Smooth muscle cell (in vitro differentiated cells): ENCODE measurements around the gene SPON1. TPM values are rescaled to one million over a fixed set of nuclear protein-coding genes. Genes with fewer than 3 reads are reported as not detected.
"Not testable (repeated sequence)": the region's sequence is repeated elsewhere in the genome, so short reads cannot be mapped to it uniquely, and the experiment has no call there.

ENCODE experiments used
- DNase-seq: peaks from one replicate; lab custom pipeline; 2025; ENCODE audit not compliant: unreplicated experiment; lab: John Stamatoyannopoulos, UW
- H2AFZ ChIP-seq: fragments of 200-600 bp; sonication (generic); 2 replicates; pipeline ENCODE4 v1.6.0; 2016; ENCODE audit warnings: antibody characterized with exemption, low read depth, mild to moderate bottlenecking
- H3F3A ChIP-seq: fragments of 200-600 bp; sonication (generic); 2 replicates; pipeline ENCODE4 v1.6.0; 2017; ENCODE audit warnings: antibody characterized with exemption, low read depth
- H3K27ac ChIP-seq: fragments of 200-600 bp; sonication (generic); 2 replicates; pipeline ENCODE4 v1.5.1; 2016; ENCODE audit warnings: low read depth, mild to moderate bottlenecking
- H3K27me3 ChIP-seq: fragments of 200-600 bp; sonication (generic); 2 replicates; pipeline ENCODE4 v1.6.1; 2016; ENCODE audit warnings: low read depth, mild to moderate bottlenecking
- H3K36me3 ChIP-seq: fragments of 200-600 bp; sonication (generic); 2 replicates; pipeline ENCODE4 v1.5.1; 2016; ENCODE audit warnings: low read depth
- H3K4me1 ChIP-seq: fragments of 200-600 bp; sonication (generic); 2 replicates; pipeline ENCODE4 v1.5.1; 2016; ENCODE audit warnings: low read depth
- H3K4me2 ChIP-seq: fragments of 200-600 bp; sonication (generic); 2 replicates; pipeline ENCODE4 v1.6.0; 2016; ENCODE audit warnings: mild to moderate bottlenecking
- H3K4me3 ChIP-seq: fragments of 200-600 bp; sonication (generic); 2 replicates; pipeline ENCODE4 v1.5.1; 2016; ENCODE audit warnings: mild to moderate bottlenecking
- H3K79me2 ChIP-seq: fragments of 200-600 bp; sonication (generic); 2 replicates; pipeline ENCODE4 v1.6.0; 2016; ENCODE audit warnings: low read depth, mild to moderate bottlenecking
- H3K9ac ChIP-seq: fragments of 200-600 bp; sonication (generic); 2 replicates; pipeline ENCODE4 v1.6.0; 2016; ENCODE audit warnings: low read depth
- H3K9me3 ChIP-seq: fragments of 200-600 bp; sonication (generic); replicated peaks from 2 replicates; pipeline ENCODE4 v1.5.1; 2016; ENCODE audit warnings: low read depth
- H4K20me1 ChIP-seq: fragments of 200-600 bp; sonication (generic); 2 replicates; pipeline ENCODE4 v1.6.0; 2016; ENCODE audit warnings: low read depth
- CTCF ChIP-seq: fragments of 200-600 bp; sonication (generic); IDR thresholded peaks from 2 replicates; pipeline ENCODE4 v1.5.1; 2017; ENCODE audit warnings: borderline replicate concordance, mild to moderate bottlenecking, antibody characterized with exemption; ENCODE audit not compliant: insufficient read depth, poor library complexity, severe bottlenecking
- WGBS: methylation state at CpG from one replicate; pipeline ENCODE4 v1.1.7; 2016; ENCODE audit warnings: low lambda C conversion rate; 5-methylcytosine and 5-hydroxymethylcytosine counted together
- polyA plus RNA-seq: library from polyadenylated mRNA; unstranded; fragments of >200 nt; fragmentation: Nextera tagmentation; extraction: Ambion mirVana; gene quantifications from 2 replicates; pipeline ENCODE4 v1.2.1, GENCODE V29; 2016
- total RNA-seq: library from RNA; depleted of rRNA; stranded (reverse); fragments of >200 nt; gene quantifications from 2 replicates; pipeline ENCODE4 v1.2.3, GENCODE V29; 2014

SPON1 gene
- total and polyA plus RNA-seq, 2 experiments from 2014 or later, result 38.0 to 40.6 TPM

GRCh38 chr11:13983081-13983751 lies 20.7 kb downstream of the SPON1 start:
- no peaks in the 10 kb centered on the region for H3K27me3 ChIP-seq
- peak overlapping the region; percentile 94 for H3K27ac ChIP-seq
- H3K36me3 ChIP-seq, result no peaks in the 10 kb centered on the region
- no peaks in the 10 kb centered on the region for H3K9me3 ChIP-seq
- peak overlapping the region; percentile 78 for H3K4me2 ChIP-seq
- H3K4me1 ChIP-seq, result peaks cover 6% of the 10 kb centered on the region
- no peak for TF ChIP-seq CTCF
- peaks cover 16% of the 10 kb centered on the region for H3K79me2 ChIP-seq
- H3F3A ChIP-seq, result peaks cover 30% of the 10 kb centered on the region
- H2AFZ ChIP-seq, result peak overlapping the region; percentile 83
- no peak overlapping the region for H3K4me3 ChIP-seq
- WGBS, result 14% methylated on average over 12 of the region's 12 CpGs
- peak overlapping the region; percentile 74 for H3K9ac ChIP-seq
- no peaks in the 10 kb centered on the region for H4K20me1 ChIP-seq
- no peak for DNase-seq

GRCh38 chr11:13984616-13985450 lies 22.3 kb downstream of the SPON1 start:
- no peak for DNase-seq
- Histone ChIP-seq H3K36me3 (no peaks in the 10 kb centered on the region), H3K9ac (peak overlapping the region; percentile 74), H3K4me1 (peaks cover 6% of the 10 kb centered on the region), H3K79me2 (peaks cover 13% of the 10 kb centered on the region), H4K20me1 (no peaks in the 10 kb centered on the region), H3K27ac (peak overlapping the region; percentile 94), H3K4me2 (peak overlapping the region; percentile 78), H3K9me3 (no peaks in the 10 kb centered on the region), H3K4me3 (no peak overlapping the region), H2AFZ (no peak overlapping the region), H3K27me3 (no peaks in the 10 kb centered on the region), H3F3A (peaks cover 30% of the 10 kb centered on the region)
- no peak for TF ChIP-seq CTCF
- WGBS, result 27% methylated on average over 4 of the region's 4 CpGs

- not testable (repeated sequence) for H3K9me3 ChIP-seq, H3K27me3 ChIP-seq, H4K20me1 ChIP-seq, DNase-seq, H3K36me3 ChIP-seq, H3K4me2 ChIP-seq, H3K9ac ChIP-seq, H2AFZ ChIP-seq, H3K4me3 ChIP-seq, H3K27ac ChIP-seq, H3K4me1 ChIP-seq, H3K79me2 ChIP-seq
- peaks cover 30% of the 10 kb centered on the region for H3F3A ChIP-seq
- 95% methylated on average over 5 of the region's 5 CpGs for WGBS
Observed at GRCh38 chr11:13986695-13987094, 24.2 kb downstream of the SPON1 start.

GRCh38 chr11:13992158-13992856 lies 29.8 kb downstream of the SPON1 start:
- 53% methylated on average over 15 of the region's 15 CpGs for WGBS
- H3F3A ChIP-seq, H3K4me3 ChIP-seq, H4K20me1 ChIP-seq, H3K27me3 ChIP-seq, H3K9me3 ChIP-seq, H3K9ac ChIP-seq, H3K36me3 ChIP-seq, H3K4me1 ChIP-seq, H3K79me2 ChIP-seq, DNase-seq: not testable (repeated sequence)
- H3K27ac ChIP-seq, result peak overlapping the region; percentile 54
- H2AFZ ChIP-seq, result peak overlapping the region; percentile 48
- peak overlapping the region; percentile 50 for H3K4me2 ChIP-seq
